ENCODE data around the gene RPA3.

Gene RPA3

GRCh38 chr7:7731732-7732131 is 13.3 kb upstream of the RPA3 start:
- no peak for DNase-seq

- DNase-seq = peak; percentile 33
These were observed 2.6 kb upstream of the RPA3 start for GRCh38 chr7:7720750-7721621.

- DNase-seq = peak; percentile 48
These were observed 1.8 kb upstream of the RPA3 start for GRCh38 chr7:7720193-7720592.

GRCh38 chr7:7719236-7719635 is 829 bp upstream of the RPA3 start:
- peak; percentile 94 for DNase-seq

- DNase-seq = no peak
These were observed 4.7 kb downstream of the RPA3 start for GRCh38 chr7:7713730-7714129.

GRCh38 chr7:7710469-7710868 is 7.9 kb downstream of the RPA3 start:
- DNase-seq = no peak

GRCh38 chr7:7709291-7709690 is 9.1 kb downstream of the RPA3 start:
- DNase-seq = no peak

GRCh38 chr7:7707806-7708205 is 10.6 kb downstream of the RPA3 start:
- DNase-seq = no peak

- DNase-seq = no peak
These were observed 11.2 kb downstream of the RPA3 start for GRCh38 chr7:7707246-7707645.

- no peak for DNase-seq
These were observed 11.7 kb downstream of the RPA3 start for GRCh38 chr7:7706556-7707172.

GRCh38 chr7:7706101-7706511 is 12.3 kb downstream of the RPA3 start:
- no peak for DNase-seq

- DNase-seq = no peak
These were observed 13.1 kb downstream of the RPA3 start for GRCh38 chr7:7705318-7705717.

GRCh38 chr7:7704867-7705266 is 13.5 kb downstream of the RPA3 start:
- no peak for DNase-seq

GRCh38 chr7:7703427-7703826 is 15.0 kb downstream of the RPA3 start:
- DNase-seq = no peak

- no peak for DNase-seq
These were observed 15.6 kb downstream of the RPA3 start for GRCh38 chr7:7702826-7703225.

GRCh38 chr7:7701527-7701926 is 16.9 kb downstream of the RPA3 start:
- DNase-seq = no peak

GRCh38 chr7:7699970-7700369 is 18.4 kb downstream of the RPA3 start:
- DNase-seq = no peak

GRCh38 chr7:7699380-7699779 is 19.0 kb downstream of the RPA3 start:
- no peak for DNase-seq

GRCh38 chr7:7698930-7699329 is 19.5 kb downstream of the RPA3 start:
- no peak for DNase-seq

- DNase-seq = no peak
These were observed 21.8 kb downstream of the RPA3 start for GRCh38 chr7:7696458-7697119.

- no peak for DNase-seq
These were observed 23.1 kb downstream of the RPA3 start for GRCh38 chr7:7695111-7695817.

- DNase-seq = no peak
These were observed 23.9 kb downstream of the RPA3 start for GRCh38 chr7:7694542-7694941.

- DNase-seq = no peak
These were observed 24.5 kb downstream of the RPA3 start for GRCh38 chr7:7693881-7694280.
